ENCODE data around the gene ARMC2.
"Not testable (repeated sequence)": the region's sequence is repeated elsewhere in the genome, so short reads cannot be mapped to it uniquely, and the experiment has no call there.

Gene ARMC2

GRCh38 chr6:108952776-108953486 is 104.7 kb downstream of the ARMC2 start:
- no peak for DNase-seq (ENCODE audit: low spot score)

GRCh38 chr6:108953681-108954080 is 105.5 kb downstream of the ARMC2 start:
- DNase-seq (ENCODE audit: low spot score), result no peak

GRCh38 chr6:108955329-108955949 is 107.2 kb downstream of the ARMC2 start:
- no peak for DNase-seq (ENCODE audit: low spot score)

- no peak for DNase-seq (ENCODE audit: low spot score)
Observed at GRCh38 chr6:108957221-108957620, 109.0 kb downstream of the ARMC2 start.

GRCh38 chr6:108958900-108959770 is 110.9 kb downstream of the ARMC2 start:
- no peak for DNase-seq (ENCODE audit: low spot score)

- no peak for DNase-seq (ENCODE audit: low spot score)
Observed at GRCh38 chr6:108959972-108960582, 111.9 kb downstream of the ARMC2 start.

GRCh38 chr6:108960601-108961000 is 112.4 kb downstream of the ARMC2 start:
- DNase-seq (ENCODE audit: low spot score), result no peak

GRCh38 chr6:108961077-108961476 is 112.9 kb downstream of the ARMC2 start:
- no peak for DNase-seq (ENCODE audit: low spot score)

GRCh38 chr6:108961985-108962384 is 113.8 kb downstream of the ARMC2 start:
- DNase-seq (ENCODE audit: low spot score), result no peak

- no peak for DNase-seq (ENCODE audit: low spot score)
Observed at GRCh38 chr6:108966251-108966650, 118.0 kb downstream of the ARMC2 start.

- peak; percentile 70 for DNase-seq (ENCODE audit: low spot score)
Observed at GRCh38 chr6:108966855-108967755, 118.9 kb downstream of the ARMC2 start.

GRCh38 chr6:108968325-108969316 is 120.4 kb downstream of the ARMC2 start:
- no peak for DNase-seq (ENCODE audit: low spot score)

GRCh38 chr6:108969776-108970175 is 121.6 kb downstream of the ARMC2 start:
- no peak for DNase-seq (ENCODE audit: low spot score)

- no peak for DNase-seq (ENCODE audit: low spot score)
Observed at GRCh38 chr6:108974201-108974600, 126.0 kb downstream of the ARMC2 start.

GRCh38 chr6:108978638-108979037 is 130.4 kb downstream of the ARMC2 start:
- DNase-seq (ENCODE audit: low spot score), result not testable (repeated sequence)

- DNase-seq (ENCODE audit: low spot score), result no peak
Observed at GRCh38 chr6:108982154-108983113, 134.2 kb downstream of the ARMC2 start.

- DNase-seq (ENCODE audit: low spot score), result no peak
Observed at GRCh38 chr6:108983151-108983550, 134.9 kb downstream of the ARMC2 start.

GRCh38 chr6:108985301-108985700 is 137.1 kb downstream of the ARMC2 start:
- DNase-seq (ENCODE audit: low spot score), result no peak

GRCh38 chr6:108987156-108987555 is 138.9 kb downstream of the ARMC2 start:
- DNase-seq (ENCODE audit: low spot score), result no peak

All from ecto neural progenitor cell (in vitro differentiated cells).